GM23338 (cell line): Measurements from ENCODE around the gene ZDHHC13.

ENCODE experiments used
- CREB1 ChIP-seq: fragments of 250-450 bp; sonication (Bioruptor Pico); IDR thresholded peaks from 2 replicates; pipeline ENCODE4 v1.5.0; 2020; ENCODE audit warnings: low read depth, mild to moderate bottlenecking, moderate library complexity
- EZH2 ChIP-seq: fragments of 200-600 bp; sonication (generic); IDR thresholded peaks from one replicate; pipeline ENCODE4 v1.8.0; 2017; ENCODE audit warnings: antibody characterized with exemption, mild to moderate bottlenecking, low read depth; ENCODE audit not compliant: unreplicated experiment
- EZH2phosphoT487 ChIP-seq: fragments of 200-600 bp; sonication (generic); IDR thresholded peaks from one replicate; pipeline ENCODE4 v1.8.1; 2018; ENCODE audit warnings: antibody characterized with exemption; ENCODE audit not compliant: unreplicated experiment
- JUNB ChIP-seq: IDR thresholded peaks from one replicate; pipeline ENCODE4 v1.6.1; 2016; ENCODE audit warnings: antibody characterized with exemption; ENCODE audit not compliant: unreplicated experiment
- NANOG ChIP-seq: IDR thresholded peaks from 2 replicates; pipeline ENCODE4 v1.6.1; 2016; ENCODE audit warnings: antibody characterized with exemption, borderline replicate concordance
- POLR2AphosphoS5 ChIP-seq: IDR thresholded peaks from 2 replicates; pipeline ENCODE4 v1.6.1; 2016; ENCODE audit warnings: antibody characterized with exemption, low read depth
- ZNF114 ChIP-seq: fragments of 250-450 bp; sonication (Bioruptor Pico); IDR thresholded peaks from 2 replicates; pipeline ENCODE4 v1.5.0; 2020; ENCODE audit warnings: mild to moderate bottlenecking, moderate library complexity
- ZNF331 ChIP-seq: fragments of 250-450 bp; sonication (Bioruptor Pico); IDR thresholded peaks from 2 replicates; pipeline ENCODE4 v1.5.0; 2020; ENCODE audit warnings: low read depth, mild to moderate bottlenecking, moderate library complexity
- TF ChIP-seq, protein P1 (sequence below), 2 experiments: fragments of 200-600 bp in 1 of 2; sonication (generic) in 1 of 2; conservative IDR thresholded peaks; 2 replicates each; pipeline versions ENCODE4 v1.5.1 to v1.6.1; 2016 to 2017; ENCODE audit warnings: antibody characterized with exemption in 2 of 2, low read depth in 2 of 2, mild to moderate bottlenecking in 2 of 2, moderate library complexity in 1 of 2
- TF ChIP-seq, protein P2 (sequence below): IDR thresholded peaks from one replicate; pipeline ENCODE4 v1.6.1; 2018; ENCODE audit warnings: antibody characterized with exemption; ENCODE audit not compliant: unreplicated experiment
- TF ChIP-seq, protein P3 (sequence below): IDR thresholded peaks from 2 replicates; pipeline ENCODE4 v1.6.1; 2016; ENCODE audit warnings: antibody characterized with exemption
- TF ChIP-seq, protein P4 (sequence below): fragments of 250-450 bp; sonication (Bioruptor Pico); IDR thresholded peaks from 2 replicates; pipeline ENCODE4 v1.5.0; 2020; ENCODE audit warnings: mild to moderate bottlenecking, moderate library complexity

DNA sequence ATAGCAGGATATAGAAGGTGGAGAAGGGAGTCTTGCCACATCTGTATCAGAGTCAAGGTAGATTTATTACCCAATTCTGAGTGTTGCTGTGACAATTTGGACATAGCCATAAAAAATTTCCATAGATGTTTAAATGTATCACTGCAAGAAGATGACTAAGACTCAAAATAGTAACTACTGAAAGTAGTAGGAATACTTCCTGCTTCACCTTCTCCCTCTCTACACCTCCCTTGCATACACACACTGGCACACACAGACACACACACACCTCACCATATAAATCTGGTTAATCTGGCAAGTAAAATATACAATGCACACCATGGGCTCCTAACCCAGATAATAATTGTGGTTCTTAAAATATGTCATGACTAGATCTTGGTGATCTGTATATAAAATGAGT is 5.2 kb upstream of the ZDHHC13 start:
- TF ChIP-seq, protein P1, sequence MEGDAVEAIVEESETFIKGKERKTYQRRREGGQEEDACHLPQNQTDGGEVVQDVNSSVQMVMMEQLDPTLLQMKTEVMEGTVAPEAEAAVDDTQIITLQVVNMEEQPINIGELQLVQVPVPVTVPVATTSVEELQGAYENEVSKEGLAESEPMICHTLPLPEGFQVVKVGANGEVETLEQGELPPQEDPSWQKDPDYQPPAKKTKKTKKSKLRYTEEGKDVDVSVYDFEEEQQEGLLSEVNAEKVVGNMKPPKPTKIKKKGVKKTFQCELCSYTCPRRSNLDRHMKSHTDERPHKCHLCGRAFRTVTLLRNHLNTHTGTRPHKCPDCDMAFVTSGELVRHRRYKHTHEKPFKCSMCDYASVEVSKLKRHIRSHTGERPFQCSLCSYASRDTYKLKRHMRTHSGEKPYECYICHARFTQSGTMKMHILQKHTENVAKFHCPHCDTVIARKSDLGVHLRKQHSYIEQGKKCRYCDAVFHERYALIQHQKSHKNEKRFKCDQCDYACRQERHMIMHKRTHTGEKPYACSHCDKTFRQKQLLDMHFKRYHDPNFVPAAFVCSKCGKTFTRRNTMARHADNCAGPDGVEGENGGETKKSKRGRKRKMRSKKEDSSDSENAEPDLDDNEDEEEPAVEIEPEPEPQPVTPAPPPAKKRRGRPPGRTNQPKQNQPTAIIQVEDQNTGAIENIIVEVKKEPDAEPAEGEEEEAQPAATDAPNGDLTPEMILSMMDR (conservative IDR thresholded peaks at IDR 0.05; ENCODE audit: low read depth in 2 of 2), result no peak
- TF ChIP-seq, protein P2, sequence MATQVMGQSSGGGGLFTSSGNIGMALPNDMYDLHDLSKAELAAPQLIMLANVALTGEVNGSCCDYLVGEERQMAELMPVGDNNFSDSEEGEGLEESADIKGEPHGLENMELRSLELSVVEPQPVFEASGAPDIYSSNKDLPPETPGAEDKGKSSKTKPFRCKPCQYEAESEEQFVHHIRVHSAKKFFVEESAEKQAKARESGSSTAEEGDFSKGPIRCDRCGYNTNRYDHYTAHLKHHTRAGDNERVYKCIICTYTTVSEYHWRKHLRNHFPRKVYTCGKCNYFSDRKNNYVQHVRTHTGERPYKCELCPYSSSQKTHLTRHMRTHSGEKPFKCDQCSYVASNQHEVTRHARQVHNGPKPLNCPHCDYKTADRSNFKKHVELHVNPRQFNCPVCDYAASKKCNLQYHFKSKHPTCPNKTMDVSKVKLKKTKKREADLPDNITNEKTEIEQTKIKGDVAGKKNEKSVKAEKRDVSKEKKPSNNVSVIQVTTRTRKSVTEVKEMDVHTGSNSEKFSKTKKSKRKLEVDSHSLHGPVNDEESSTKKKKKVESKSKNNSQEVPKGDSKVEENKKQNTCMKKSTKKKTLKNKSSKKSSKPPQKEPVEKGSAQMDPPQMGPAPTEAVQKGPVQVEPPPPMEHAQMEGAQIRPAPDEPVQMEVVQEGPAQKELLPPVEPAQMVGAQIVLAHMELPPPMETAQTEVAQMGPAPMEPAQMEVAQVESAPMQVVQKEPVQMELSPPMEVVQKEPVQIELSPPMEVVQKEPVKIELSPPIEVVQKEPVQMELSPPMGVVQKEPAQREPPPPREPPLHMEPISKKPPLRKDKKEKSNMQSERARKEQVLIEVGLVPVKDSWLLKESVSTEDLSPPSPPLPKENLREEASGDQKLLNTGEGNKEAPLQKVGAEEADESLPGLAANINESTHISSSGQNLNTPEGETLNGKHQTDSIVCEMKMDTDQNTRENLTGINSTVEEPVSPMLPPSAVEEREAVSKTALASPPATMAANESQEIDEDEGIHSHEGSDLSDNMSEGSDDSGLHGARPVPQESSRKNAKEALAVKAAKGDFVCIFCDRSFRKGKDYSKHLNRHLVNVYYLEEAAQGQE, result no peak
- TF ChIP-seq POLR2AphosphoS5, result no peak
- no peak for TF ChIP-seq ZNF114
- no peak for TF ChIP-seq NANOG
- TF ChIP-seq CREB1 (CRISPR knock-in tag), result no peak
- TF ChIP-seq EZH2, result no peak
- TF ChIP-seq EZH2phosphoT487, result no peak
- TF ChIP-seq, protein P3, sequence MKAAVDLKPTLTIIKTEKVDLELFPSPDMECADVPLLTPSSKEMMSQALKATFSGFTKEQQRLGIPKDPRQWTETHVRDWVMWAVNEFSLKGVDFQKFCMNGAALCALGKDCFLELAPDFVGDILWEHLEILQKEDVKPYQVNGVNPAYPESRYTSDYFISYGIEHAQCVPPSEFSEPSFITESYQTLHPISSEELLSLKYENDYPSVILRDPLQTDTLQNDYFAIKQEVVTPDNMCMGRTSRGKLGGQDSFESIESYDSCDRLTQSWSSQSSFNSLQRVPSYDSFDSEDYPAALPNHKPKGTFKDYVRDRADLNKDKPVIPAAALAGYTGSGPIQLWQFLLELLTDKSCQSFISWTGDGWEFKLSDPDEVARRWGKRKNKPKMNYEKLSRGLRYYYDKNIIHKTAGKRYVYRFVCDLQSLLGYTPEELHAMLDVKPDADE, result no peak
- TF ChIP-seq, protein P4, sequence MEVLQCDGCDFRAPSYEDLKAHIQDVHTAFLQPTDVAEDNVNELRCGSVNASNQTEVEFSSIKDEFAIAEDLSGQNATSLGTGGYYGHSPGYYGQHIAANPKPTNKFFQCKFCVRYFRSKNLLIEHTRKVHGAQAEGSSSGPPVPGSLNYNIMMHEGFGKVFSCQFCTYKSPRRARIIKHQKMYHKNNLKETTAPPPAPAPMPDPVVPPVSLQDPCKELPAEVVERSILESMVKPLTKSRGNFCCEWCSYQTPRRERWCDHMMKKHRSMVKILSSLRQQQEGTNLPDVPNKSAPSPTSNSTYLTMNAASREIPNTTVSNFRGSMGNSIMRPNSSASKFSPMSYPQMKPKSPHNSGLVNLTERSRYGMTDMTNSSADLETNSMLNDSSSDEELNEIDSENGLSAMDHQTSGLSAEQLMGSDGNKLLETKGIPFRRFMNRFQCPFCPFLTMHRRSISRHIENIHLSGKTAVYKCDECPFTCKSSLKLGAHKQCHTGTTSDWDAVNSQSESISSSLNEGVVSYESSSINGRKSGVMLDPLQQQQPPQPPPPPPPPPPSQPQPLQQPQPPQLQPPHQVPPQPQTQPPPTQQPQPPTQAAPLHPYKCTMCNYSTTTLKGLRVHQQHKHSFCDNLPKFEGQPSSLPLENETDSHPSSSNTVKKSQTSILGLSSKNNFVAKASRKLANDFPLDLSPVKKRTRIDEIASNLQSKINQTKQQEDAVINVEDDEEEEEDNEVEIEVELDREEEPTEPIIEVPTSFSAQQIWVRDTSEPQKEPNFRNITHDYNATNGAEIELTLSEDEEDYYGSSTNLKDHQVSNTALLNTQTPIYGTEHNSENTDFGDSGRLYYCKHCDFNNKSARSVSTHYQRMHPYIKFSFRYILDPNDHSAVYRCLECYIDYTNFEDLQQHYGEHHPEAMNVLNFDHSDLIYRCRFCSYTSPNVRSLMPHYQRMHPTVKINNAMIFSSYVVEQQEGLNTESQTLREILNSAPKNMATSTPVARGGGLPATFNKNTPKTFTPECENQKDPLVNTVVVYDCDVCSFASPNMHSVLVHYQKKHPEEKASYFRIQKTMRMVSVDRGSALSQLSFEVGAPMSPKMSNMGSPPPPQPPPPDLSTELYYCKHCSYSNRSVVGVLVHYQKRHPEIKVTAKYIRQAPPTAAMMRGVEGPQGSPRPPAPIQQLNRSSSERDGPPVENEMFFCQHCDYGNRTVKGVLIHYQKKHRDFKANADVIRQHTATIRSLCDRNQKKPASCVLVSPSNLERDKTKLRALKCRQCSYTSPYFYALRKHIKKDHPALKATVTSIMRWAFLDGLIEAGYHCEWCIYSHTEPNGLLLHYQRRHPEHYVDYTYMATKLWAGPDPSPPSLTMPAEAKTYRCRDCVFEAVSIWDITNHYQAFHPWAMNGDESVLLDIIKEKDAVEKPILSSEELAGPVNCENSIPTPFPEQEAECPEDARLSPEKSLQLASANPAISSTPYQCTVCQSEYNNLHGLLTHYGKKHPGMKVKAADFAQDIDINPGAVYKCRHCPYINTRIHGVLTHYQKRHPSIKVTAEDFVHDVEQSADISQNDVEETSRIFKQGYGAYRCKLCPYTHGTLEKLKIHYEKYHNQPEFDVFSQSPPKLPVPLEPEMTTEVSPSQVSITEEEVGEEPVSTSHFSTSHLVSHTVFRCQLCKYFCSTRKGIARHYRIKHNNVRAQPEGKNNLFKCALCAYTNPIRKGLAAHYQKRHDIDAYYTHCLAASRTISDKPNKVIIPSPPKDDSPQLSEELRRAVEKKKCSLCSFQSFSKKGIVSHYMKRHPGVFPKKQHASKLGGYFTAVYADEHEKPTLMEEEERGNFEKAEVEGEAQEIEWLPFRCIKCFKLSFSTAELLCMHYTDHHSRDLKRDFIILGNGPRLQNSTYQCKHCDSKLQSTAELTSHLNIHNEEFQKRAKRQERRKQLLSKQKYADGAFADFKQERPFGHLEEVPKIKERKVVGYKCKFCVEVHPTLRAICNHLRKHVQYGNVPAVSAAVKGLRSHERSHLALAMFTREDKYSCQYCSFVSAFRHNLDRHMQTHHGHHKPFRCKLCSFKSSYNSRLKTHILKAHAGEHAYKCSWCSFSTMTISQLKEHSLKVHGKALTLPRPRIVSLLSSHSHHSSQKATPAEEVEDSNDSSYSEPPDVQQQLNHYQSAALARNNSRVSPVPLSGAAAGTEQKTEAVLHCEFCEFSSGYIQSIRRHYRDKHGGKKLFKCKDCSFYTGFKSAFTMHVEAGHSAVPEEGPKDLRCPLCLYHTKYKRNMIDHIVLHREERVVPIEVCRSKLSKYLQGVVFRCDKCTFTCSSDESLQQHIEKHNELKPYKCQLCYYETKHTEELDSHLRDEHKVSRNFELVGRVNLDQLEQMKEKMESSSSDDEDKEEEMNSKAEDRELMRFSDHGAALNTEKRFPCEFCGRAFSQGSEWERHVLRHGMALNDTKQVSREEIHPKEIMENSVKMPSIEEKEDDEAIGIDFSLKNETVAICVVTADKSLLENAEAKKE, result no peak
- no peak for TF ChIP-seq JUNB
- no peak for TF ChIP-seq ZNF331 (CRISPR knock-in tag)
